ENCODE results near the gene CCDC134.

GRCh38 chr22:41768430-41768829 lies 32.0 kb upstream of the CCDC134 start:
- TF ChIP-seq SP1 (IDR thresholded peaks at IDR 0.05; ENCODE audit: low read depth, low read length) (no peak), EZH2 (IDR thresholded peaks at IDR 0.05; ENCODE audit: low read depth, low read length, severe bottlenecking) (no peak), MAX (IDR thresholded peaks at IDR 0.05) (no peak)

All from H1 (cell line).